M059J (cell line): Measurements from ENCODE around the gene PNLIPRP1. TPM values are rescaled to one million over a fixed set of nuclear protein-coding genes. Genes with fewer than 3 reads are reported as not detected.

Experiments used
- DNase-seq: peaks from one replicate; pipeline ENCODE4 v3.0.0-alpha.2; 2012; ENCODE audit warnings: low read depth
- total RNA-seq: library from RNA; depleted of rRNA; stranded (reverse); fragments of >200 nt; shearing (Covaris generic); gene quantifications from 2 replicates; pipeline ENCODE4 v1.2.3, GENCODE V29; 2014

The PNLIPRP1 gene
- total RNA-seq, 1 experiment from 2014 or later, result not detected

DNA sequence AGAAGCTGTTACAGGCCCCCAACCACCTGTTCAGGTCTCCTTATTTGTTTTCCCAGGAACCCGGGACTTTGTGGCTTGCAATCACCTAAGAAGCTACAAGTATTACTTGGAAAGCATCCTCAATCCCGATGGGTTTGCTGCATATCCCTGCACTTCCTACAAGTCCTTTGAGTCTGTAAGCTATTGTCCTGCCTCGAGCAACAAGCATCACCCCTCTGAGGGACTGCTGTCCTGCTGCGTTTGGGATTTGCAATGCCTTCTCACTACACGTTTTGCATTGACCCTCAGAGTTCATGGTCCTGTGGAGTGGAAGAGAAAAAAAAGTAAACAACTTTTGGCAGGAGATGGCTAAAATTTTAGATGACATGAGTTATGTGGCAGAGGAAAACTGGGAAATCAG is 9.2 kb downstream of the PNLIPRP1 start:
- DNase-seq, result no peak

DNA sequence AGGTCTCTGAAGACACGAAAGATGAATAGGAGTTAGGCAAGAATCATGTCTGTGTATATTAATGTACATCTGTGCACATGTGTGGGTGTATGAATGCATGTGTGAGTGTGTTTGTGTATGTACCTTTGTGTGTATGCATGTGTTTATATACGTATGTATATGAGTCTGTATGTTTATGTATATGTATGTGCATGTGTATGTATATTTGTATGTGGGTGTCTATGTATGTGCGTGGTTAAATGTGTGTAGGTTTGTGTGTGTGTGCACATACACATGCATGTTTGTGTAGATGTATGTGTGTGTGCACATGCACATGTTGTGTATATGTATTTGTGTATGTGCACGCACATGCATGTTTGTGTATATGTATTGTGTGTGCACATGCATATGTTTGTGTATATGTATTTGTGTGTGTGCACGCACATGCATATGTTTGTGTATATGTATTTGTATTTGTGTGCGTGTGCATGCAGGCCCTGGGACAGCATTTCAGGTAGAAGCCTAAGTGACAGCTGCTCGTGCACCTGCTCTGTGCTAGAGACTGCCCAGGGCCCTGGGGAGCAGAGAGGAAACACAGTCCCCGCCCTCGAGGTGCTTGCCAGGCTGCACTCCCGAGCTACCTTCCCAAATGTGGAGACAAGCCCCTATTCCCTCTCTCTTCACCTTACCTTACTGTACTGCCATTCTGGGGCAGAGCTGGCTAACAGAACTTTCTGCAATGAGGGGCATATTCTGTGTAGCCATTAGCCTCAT is 12.1 kb downstream of the PNLIPRP1 start:
- DNase-seq, result no peak

DNA sequence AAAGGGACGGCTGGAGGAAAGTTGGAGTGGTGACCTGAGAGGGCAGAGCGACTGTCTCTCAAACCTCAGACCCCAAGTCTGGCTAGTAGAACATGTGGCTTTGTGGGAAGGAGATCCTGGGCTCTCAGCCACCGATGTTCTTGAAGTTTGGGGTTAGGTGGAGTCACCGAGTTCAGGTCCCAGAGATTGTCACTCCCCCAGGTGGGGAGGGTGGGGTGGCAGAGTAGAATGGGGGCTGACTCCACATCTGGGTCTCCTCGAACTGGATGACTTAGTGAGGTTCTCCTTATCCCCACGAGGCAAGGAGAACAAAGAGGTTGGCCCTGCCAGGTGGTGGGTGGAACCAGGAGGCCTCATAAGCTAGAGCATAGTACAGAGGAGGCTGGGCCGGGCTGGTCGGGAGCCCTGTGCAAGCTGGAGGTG is 15.3 kb downstream of the PNLIPRP1 start:
- no peak for DNase-seq

DNA sequence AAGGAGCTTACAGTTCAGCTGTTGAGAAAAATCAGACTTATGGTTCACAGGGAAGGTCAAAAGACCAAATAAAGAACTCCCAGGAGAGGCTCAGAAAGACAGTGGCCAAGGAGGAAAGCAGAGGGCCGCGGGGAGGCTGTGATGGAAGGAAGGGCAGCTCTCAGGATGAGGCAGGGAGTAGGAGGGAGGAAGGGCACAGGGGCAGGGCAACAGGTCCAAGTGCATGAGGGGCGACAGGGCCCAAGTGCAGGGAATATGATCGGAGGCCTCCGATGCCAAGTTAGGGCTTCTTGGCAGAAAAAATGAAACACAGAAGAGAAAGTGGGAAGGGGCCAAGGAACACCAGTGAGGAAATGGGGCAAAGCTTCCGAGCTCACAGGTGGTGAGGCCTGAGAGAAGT is 16.6 kb downstream of the PNLIPRP1 start:
- DNase-seq, result no peak

DNA sequence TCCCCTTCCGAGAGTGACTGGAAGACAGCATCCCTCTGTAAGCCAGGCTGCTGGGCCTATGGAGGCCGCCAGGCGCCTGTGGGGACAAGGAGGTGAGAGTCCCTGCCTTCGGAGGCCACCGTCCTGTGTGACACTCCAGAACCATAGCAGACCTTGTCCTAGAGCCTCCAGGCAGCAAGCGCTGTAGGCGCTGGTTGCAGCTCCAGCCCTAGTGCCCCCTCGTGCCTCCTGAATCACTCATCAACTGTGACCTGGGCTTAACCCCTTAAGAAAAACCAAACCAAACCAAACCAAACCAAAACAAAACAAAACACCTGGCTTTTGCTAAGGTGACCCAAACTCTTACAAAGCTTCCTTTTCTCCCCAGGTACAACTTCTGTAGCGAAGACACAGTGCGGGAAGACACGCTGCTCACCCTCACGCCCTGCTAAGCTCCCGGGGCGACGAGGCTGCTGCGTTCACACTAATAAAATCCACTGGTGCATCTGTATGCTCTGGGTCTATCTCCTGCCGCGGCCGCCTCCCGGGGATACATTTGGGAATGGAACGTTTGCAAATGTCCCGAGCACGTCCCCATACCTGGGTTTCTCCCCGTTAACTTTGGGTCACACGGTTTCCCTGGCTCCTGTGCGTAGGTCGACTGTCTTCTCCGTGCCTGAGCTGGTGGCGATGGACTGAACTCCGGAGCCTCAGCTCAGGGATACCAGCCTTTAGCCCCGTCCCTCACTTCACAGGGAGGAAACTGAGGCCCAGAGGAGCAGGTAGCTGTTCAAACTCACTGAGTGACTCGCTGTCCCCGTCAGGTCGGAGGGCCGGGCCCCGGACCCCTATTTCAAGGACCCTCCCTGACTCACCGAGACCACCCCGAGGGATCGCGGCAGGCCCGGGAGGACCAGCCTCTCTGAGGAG is 18.2 kb downstream of the PNLIPRP1 start:
- no peak for DNase-seq

DNA sequence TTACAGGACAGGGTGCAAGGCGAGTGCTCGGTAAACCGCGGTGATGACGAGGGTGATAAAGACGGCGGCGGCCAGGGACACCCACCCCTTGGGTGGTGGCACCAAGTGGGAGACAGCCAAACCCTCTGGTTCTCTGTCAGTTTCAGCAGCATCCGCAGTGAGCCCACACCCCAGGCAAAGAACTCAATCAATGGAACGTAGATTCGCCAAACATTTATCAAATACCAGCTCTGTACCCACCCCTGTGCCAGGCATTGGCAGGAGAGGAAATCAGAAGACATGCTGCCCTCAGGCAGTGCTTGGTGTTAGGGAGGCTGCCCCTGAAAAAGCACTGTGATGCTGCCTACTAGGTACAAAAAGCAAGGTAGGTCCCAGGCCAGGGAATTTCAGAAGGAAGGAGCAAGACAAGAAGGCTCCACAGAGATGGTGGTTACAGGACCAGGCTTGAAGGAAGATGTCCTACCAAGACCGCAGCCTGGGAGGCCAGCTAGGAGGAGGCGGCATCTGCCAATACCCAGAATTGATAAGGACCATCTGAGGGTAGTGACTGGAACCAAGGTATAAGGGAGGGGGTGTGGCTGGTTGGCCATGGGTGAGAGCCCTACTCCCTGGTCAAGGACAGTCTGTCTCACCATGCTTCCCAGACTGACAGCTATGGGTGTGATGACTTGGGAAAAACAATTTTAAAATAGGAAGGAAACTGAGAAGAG is 19.8 kb downstream of the PNLIPRP1 start:
- no peak for DNase-seq

DNA sequence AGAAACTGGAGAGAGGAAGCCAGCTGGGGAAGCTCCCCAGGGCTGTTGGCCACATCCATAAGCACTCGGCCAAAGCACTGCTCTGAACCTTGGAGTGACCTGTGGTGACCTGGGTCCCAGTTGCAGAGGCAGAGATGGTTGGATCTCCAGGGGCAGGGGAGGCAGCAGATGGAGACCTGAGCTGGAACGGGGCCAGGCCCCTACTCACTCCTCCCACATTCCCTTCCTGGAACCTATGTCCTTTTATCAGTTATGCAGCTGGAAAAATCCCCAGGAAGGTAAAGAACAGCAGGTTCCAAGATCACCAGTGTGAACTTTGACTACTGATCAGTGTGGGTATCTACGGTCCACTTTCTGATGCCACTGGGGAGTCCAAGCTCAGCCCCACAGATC is 20.4 kb downstream of the PNLIPRP1 start:
- DNase-seq, result no peak

DNA sequence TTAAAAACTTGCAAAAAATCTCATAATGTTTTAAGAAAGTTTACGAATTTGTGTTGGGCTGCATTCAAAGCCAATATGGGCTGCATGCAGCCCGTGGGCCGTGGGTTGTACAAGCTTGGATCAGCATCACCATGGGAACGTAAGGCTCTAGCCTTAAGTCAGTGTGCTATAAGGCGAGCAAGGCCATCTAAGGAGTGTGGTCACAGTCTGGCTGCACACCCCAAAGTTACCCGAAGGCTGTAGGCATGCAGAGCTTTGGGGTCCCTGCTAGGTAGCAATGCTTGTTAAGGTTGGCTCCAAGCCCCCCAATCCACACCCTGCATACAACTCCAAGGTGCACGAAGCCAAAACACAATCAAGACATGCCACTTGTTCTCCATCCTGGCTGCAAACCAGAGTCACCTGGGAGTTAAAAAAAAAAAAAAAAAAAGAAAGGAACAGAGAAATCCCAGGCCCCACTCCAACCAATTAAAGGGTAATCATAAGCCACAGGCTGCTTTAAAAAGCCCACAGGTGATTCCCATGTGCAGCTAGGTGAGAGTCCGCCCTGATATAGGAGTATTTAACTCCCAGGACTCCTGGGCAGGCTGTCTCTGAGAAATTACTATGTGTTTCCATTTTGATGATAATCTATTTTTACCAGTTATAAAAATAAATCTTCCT is 21.5 kb downstream of the PNLIPRP1 start:
- no peak for DNase-seq

DNA sequence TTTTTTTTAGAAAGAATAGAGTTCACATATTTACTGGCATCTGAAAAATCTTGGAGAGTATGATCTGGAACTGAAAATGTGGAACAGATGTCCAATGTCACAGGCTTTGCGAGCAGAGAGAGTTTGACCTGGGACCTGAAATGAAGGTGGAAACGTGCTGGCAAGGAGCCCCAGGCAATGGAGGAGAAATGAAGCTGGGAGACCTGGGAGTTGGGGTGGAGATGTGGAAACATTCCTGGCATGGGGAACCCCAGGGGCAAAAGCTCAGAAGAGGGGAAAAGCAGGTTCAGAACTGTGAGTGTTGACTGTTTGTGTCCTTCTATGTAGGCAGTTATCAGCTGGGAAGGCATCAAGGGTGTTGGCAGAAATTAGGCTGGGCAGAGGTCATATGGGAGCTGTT is 22.7 kb downstream of the PNLIPRP1 start:
- DNase-seq, result no peak

DNA sequence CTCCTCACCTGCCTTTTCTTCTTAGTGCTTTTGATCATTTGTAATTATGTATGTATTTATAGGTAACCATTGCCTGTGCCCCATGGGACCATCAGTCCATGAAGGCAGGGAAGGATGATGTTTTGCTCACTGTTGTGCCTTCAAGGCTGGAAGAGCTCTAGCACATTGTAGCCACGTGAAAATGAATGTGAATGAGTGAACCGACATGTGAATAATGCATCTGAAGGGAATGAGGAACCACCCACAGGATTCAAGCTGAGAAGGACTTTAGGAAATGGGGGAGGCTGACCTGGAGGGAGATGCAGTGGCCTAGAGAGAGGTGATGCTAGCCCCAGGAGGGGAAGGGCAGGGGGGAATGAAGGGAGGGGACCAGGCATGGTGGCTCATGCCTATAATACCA is 24.0 kb downstream of the PNLIPRP1 start:
- DNase-seq, result no peak

DNA sequence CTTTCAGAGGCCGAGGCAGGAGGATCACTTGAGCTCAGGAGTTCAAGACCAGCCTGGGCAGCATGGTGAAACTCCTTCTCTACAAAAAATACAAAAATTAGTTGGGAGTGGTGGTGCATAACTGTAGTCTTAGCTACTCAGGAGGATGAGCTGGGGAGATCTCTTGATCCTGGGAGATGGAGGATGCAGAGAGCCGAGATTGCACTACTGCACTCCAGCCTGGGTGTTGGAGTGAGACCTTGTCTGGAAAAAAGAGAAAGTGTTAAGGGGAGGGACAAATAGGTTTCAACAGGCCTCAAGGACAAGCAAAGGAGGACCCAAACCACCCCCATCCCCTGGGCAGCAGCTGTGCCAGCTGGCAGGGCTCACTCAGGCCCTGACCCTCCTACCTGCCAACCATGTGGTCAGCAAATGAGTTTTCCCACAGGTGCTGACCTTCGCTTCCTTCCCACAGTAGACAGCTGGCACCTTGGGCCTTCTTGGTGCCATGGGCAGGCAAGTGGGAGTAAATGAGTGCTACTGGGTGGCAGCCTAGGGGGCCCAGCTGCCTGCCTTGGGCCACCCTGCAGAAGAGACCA is 24.5 kb downstream of the PNLIPRP1 start:
- no peak for DNase-seq

DNA sequence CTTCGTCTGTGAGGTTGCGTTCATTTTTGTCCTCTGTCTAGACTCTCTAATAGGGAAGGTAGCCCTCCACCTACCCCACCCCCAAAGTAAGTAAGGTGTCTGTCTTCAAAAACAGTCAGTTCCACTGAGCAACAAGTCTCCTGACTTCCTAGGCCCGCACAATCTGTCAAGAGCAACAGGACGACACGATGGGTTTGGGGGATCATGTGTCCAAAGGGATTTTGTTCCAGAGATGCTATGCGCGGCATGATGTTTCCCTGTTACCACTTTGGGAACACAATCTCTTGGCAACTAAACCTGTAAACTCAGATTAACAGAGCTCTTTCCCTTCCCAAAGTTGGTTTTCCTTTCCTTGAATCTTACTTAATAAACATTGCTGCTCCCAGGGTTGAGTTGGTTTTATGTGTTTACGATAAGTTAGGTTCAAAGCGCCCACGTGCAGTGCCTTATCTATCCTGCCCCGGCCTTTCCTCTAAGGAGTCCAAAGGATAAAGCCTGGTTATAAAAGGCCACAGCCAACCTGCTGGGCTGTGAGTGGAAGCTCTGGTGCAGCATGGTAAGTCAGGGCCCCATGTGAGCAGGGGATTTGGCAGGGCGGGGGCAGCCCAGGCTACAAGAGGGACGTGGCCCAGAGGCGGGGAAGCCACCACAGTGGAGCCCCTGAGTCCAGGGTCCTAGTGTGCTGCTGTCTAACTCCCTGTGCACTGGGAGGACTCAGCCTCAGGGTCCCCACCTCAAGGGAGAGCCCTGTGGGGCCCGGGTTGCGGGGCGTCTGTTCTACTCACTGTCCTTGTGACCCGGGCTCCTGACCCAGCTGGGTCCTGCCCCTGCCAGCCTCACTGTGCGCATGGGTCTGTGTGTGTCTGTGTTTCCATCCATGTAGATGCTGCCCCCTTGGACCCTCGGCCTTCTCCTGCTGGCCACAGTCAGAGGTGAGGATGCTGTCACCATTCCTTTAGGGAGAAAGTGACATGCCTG is 30.0 kb downstream of the PNLIPRP1 start, which contains the start of gene PNLIPRP2:
Gene PNLIPRP2, plus strand, starts transcription at position 531 of the 978 bp plus-strand sequence.
- no peak for DNase-seq

DNA sequence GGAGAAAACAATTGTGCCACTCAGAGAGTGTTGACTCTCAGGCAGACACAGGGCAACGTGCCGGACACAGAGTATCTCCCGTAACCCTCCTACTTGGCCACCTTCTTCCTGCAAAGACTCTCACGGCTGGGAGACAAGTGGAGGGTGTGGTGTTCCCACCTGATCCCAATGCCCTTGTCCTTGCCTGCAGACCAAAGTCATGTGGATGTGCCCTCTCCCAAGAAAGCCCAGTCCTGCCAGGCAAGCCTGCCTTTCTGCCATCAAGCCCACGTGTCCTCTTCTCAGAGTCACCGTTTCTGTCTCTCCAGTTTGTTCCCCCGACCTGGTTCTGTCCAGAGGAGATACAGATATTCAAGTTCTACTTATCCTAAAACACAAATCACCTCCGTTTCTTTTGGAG is 30.7 kb downstream of the PNLIPRP1 start:
- no peak for DNase-seq

DNA sequence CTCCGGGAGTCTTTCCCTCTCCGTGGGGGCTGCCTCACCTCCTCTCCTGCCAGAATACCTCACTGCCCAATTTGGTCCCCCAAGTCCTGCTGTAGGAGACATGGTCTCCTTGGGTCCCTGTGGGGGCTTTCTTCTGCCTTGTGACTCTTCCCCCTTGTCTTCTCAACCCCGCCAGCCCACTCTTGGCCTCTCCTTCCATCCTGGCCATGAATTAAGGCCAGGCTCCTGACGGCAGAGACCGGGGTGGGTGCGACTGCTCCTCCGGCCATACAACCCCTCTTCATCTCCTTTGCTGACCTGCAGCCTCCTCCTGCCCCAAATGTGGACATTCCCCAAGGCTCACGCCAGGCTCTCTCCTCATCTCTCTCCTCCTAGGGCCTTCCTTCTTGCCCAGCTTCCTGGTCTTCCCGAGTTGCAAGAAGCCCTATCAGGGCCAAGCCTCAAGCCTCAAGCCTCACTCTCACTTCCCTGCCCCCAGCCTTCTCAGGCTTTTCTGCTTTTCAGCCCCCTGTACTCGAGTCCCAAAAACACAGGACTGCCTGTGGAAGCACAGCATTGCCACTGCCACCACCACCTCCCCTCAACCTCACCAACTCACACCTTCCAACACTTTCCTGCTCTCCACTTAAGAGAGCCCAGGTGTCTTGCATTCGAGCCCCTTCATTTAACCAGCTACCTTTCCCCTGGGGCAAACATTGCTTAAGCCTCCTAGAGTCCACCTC is 31.3 kb downstream of the PNLIPRP1 start:
- DNase-seq, result no peak

DNA sequence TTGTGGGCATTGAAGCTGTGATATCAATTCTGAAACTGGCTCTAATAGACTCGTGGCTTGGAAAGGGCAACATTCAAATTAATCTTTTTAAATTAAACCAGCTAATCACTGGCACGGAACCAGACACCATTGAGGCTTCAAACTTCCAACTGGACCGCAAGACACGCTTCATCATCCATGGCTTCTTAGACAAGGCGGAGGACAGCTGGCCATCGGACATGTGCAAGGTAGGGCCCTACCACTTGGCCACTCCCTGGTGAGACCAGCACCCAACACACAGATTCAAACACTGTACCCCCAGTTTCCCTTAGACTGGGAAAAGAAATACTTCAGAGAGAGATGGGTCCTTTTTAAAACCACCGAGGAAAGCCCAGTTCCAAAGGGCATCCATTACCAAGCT is 35.1 kb downstream of the PNLIPRP1 start:
- no peak for DNase-seq

DNA sequence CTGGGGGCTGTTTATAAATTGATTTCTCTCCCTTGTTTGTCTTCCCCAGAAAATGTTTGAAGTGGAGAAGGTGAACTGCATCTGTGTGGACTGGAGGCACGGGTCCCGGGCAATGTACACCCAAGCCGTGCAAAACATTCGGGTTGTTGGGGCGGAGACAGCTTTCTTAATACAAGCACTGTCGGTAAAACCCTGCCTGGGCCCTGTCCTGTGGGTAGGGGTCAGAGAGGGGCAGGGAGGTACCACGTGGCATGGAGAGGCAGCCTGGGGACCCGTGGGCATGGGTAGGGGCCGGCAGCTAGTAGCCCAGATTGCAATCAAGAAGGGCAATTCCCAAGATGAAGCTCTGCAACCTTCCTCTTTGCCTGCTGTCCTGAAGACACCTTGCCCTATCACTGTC is 36.1 kb downstream of the PNLIPRP1 start:
- DNase-seq, result no peak

DNA sequence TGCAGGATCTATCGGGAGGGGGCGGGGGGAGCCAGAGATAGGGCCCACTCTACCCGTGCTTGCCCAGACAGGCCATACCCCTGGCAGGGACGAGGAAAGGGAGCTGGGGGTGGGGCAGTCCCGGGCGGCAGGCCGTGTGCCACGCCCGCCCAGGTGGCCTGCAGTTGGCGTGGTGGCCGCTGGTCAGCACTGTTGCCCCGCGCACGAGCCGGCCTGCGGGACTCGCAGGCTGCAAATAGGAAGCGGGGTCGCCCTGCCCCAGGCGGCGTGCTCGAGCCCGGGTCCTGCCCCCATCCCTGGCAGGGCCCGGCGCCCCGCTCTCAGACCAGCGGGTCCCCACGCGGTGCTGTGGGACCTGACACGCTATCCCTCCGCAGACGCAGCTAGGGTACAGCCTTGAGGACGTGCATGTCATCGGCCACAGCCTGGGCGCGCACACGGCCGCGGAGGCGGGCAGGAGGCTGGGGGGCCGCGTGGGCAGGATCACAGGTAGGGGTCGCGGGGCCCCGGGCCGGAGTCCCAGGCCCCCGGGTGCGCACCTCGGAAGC is 36.7 kb downstream of the PNLIPRP1 start:
- no peak for DNase-seq

DNA sequence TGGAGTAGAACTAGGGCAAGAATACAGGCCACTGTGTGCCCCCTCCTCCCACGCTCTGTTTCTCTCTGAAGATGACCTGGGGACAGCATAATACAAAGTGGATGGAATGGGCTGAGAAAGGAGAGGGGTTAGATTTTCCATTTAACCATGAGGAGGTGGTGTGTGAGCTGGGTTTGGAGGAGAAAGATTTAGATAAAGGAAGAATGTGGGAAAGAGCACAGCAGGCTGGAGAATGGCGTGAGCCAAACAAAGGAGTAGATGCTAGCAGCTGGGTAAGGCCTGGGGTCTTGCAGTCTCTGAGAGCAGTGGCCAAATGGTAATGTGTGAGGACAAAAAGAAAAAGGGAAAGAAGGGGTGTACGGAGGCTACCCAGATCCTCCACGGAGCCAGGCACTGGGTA is 38.6 kb downstream of the PNLIPRP1 start:
- no peak for DNase-seq

DNA sequence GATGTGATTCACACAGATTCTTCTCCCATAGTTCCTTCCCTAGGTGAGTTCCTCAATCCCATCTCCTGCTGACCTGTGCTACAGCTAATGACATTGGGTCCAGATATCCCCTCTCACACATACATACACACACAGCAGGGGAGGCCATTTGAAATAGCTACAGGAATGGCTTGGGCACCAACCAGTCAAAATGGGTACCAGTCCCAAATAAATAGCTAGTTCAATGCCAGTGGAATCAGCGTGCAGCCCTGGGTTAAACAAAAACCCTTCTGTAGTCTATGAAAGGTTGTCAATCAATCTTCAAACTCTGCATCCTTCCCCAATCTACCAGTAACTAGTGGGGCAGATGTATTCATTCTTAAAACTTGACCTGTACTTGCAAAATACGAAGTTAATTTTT is 39.3 kb downstream of the PNLIPRP1 start:
- DNase-seq, result no peak
